ENCODE measurements around the gene PTH2.

DNA sequence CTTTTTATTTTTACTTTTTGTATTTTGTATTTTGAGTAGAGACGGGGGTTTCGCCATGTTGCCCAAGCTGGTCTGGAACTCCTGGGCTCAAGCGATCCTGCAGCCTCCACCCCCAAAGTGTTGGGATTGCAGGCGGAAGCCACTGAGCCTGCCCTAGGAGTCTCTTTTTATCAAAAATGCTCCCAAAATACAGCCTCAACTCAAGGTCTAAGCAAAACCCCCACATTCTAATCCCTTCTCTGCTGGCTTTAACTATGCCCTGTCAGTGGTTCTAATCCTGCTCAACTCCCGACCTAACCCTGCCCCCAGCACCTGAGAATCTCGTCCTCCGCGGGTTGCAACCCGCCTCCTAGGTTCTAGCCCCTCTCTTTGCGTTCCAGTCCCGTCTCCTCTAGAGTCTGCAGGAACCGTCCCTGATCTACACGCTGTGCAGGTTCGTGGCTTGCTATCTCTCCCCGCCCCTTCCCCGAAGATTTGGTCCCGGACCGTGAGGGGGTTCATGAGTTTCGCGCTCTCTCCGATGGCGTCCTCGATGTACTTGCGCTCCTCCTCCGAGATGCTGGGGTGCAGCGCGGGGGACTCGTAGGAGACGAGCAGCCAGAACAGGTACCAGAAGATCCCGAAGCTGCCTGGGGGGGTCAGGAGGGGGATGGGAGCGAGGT lies 10.1 kb upstream of the PTH2 start:
- TF ChIP-seq, protein P1, sequence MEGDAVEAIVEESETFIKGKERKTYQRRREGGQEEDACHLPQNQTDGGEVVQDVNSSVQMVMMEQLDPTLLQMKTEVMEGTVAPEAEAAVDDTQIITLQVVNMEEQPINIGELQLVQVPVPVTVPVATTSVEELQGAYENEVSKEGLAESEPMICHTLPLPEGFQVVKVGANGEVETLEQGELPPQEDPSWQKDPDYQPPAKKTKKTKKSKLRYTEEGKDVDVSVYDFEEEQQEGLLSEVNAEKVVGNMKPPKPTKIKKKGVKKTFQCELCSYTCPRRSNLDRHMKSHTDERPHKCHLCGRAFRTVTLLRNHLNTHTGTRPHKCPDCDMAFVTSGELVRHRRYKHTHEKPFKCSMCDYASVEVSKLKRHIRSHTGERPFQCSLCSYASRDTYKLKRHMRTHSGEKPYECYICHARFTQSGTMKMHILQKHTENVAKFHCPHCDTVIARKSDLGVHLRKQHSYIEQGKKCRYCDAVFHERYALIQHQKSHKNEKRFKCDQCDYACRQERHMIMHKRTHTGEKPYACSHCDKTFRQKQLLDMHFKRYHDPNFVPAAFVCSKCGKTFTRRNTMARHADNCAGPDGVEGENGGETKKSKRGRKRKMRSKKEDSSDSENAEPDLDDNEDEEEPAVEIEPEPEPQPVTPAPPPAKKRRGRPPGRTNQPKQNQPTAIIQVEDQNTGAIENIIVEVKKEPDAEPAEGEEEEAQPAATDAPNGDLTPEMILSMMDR (conservative IDR thresholded peaks at IDR 0.05 in 1 of 2, IDR thresholded peaks at IDR 0.05 in 1 of 2; ENCODE audit: extremely low read depth in 1 of 2, insufficient read depth in 1 of 2, low read depth in 1 of 2, low read length in 2 of 2): no peak
- TF ChIP-seq EZH2 (IDR thresholded peaks at IDR 0.05; ENCODE audit: borderline replicate concordance, low read length): no peak

All from mammary epithelial cell (primary cell).